Spinal cord (tissue), 10 donors: ENCODE results near the gene NCKAP1. TPM values are rescaled to one million over a fixed set of nuclear protein-coding genes. Genes with fewer than 3 reads are reported as not detected.
"Not testable (repeated sequence)": the region's sequence is repeated elsewhere in the genome, so short reads cannot be mapped to it uniquely, and the experiment has no call there.

ENCODE experiments used
- DNase-seq, 6 donors: peaks; one replicate each; pipeline versions ENCODE4 v3.0.0 to v3.0.0-alpha.2; 2013 to 2015; ENCODE audit warnings: low spot score in 6 of 6, low read depth in 4 of 6
- H3K27ac ChIP-seq: one replicate; pipeline ENCODE4 v1.5.1; 2013; ENCODE audit warnings: low read depth, low read length, control low read depth
- H3K27me3 ChIP-seq: one replicate; pipeline ENCODE4 v1.6.1; 2013; ENCODE audit warnings: low read length; ENCODE audit not compliant: control insufficient read depth, insufficient read depth
- H3K36me3 ChIP-seq: one replicate; pipeline ENCODE4 v1.6.1; 2013; ENCODE audit warnings: low read length; ENCODE audit not compliant: control insufficient read depth, insufficient read depth
- H3K4me1 ChIP-seq: one replicate; pipeline ENCODE4 v1.6.1; 2013; ENCODE audit warnings: low read length; ENCODE audit not compliant: control insufficient read depth, insufficient read depth
- H3K4me3 ChIP-seq: one replicate; pipeline ENCODE4 v1.5.1; 2013; ENCODE audit warnings: low read depth, low read length, control low read depth
- H3K9me3 ChIP-seq: one replicate; pipeline ENCODE4 v1.6.1; 2013; ENCODE audit warnings: low read length; ENCODE audit not compliant: control insufficient read depth, insufficient read depth
- WGBS: methylation state at CpG from one replicate; pipeline ENCODE4 v1.1.5; 2013; ENCODE audit warnings: missing lambda C conversion rate; ENCODE audit not compliant: insufficient coverage; 5-methylcytosine and 5-hydroxymethylcytosine counted together
- polyA plus RNA-seq, 2 donors: library from polyadenylated mRNA; unstranded; fragments of 120-200 nt; gene quantifications; one replicate each; pipeline ENCODE4 v1.2.1, GENCODE V29; 2013; ENCODE audit not compliant: insufficient read length in 2 of 2
- total RNA-seq, 2 donors: library from RNA; depleted of rRNA in 1 of 2; stranded (reverse); fragments of 120-200 nt in 1 of 2; fragments of >200 nt in 1 of 2; gene quantifications; one replicate each; pipeline versions ENCODE4 v1.2.3 to v1.2.4, GENCODE V29; 2013 to 2014
- donor health status: healthy.

Gene NCKAP1
- total and polyA plus RNA-seq, 4 donors = 136 to 245 (median 150) TPM

- H3K27ac ChIP-seq = no peak overlapping the region
- no peaks in the 10 kb centered on the region for H3K9me3 ChIP-seq
- H3K36me3 ChIP-seq = no peaks in the 10 kb centered on the region
- DNase-seq = no peak
- H3K27me3 ChIP-seq = no peaks in the 10 kb centered on the region
- no peak overlapping the region for H3K4me3 ChIP-seq
- H3K4me1 ChIP-seq = no peaks in the 10 kb centered on the region
Observed at GRCh38 chr2:183028108-183028507, 10.1 kb downstream of the NCKAP1 start.

DNA sequence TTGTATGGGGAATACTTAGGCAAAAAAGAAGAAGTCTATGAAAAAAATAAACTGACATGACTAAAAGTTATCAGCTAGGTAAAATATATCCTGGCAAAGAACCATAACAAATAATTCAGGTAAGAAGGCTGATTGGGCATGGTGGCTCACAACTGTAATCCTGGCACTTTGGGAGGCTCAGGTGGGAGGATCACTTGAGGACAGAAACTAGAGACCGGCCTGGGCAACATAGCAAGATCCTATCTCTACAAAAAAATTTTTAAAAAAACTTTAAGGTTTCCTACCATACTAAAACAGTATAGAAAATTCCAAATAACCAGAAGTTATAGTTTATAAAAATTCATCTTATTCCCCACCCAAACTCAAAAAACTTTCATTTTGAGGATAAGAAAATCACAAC is 10.8 kb downstream of the NCKAP1 start:
- Histone ChIP-seq H3K4me1 (no peaks in the 10 kb centered on the region), H3K9me3 (no peaks in the 10 kb centered on the region), H3K27ac (no peak overlapping the region), H3K36me3 (no peaks in the 10 kb centered on the region), H3K4me3 (no peak overlapping the region), H3K27me3 (no peaks in the 10 kb centered on the region)
- WGBS = no CpG with 5 or more reads among the region's 1 CpG
- no peak for DNase-seq

DNA sequence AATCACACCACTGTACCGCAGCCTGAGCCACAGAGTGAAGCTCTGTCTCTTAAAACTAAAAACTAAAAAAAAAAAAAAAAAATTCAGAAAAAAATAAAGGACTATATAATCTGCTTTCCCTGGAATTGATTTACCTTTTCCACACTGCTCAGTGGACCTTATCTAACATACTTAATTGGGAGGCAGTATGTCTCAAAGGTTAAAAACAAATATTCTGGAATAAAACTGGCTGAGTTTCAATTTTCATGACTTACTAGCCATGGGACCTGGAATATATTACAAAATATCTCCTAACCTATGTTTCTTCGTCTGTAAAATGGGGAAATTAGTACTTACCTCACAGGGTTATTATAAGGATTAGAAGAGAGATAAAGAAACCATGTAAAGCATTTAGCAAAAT is 11.8 kb downstream of the NCKAP1 start:
- Histone ChIP-seq H3K9me3 (no peaks in the 10 kb centered on the region), H3K4me1 (no peaks in the 10 kb centered on the region), H3K27me3 (no peaks in the 10 kb centered on the region), H3K4me3 (no peak overlapping the region), H3K36me3 (no peaks in the 10 kb centered on the region), H3K27ac (no peak overlapping the region)
- no peak for DNase-seq
- no CpG with 5 or more reads among the region's 2 CpGs for WGBS

GRCh38 chr2:183025993-183026392 is 12.3 kb downstream of the NCKAP1 start:
- H3K9me3 ChIP-seq = no peaks in the 10 kb centered on the region
- no CpG with 5 or more reads among the region's 3 CpGs for WGBS

DNA sequence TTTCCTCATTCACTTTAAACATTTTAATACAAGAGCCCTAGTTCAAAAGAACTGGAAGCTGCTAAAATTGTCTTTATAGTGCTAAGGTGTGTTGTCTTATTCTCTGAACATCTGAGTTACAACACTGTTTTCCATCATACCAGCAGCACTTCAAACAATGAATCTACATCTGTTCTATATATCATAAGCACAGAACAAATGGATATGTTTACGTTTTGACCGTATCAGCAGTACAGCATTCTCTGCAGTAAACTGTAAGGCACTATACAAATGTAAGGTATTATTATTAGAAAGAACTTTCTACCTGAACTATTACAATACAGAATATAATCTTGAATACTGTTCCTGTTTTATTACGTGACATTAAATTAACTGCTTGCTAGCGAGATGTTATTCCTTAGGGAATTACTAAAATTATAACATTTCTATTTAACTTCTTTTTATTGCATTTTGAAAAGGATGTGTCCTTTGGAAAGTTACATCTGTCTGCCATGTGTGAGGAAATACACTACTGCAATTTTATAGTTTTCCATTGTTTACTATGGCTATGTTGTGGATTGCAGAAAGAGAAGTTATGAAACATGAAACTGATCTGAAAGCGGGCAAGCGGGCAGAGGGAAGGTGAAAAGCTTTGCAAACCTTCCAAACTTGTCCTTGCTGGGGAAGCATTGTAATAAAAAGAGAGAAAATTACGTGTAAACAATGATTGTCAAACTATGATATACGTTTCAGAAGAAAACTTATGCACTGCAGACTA is 13.7 kb downstream of the NCKAP1 start:
- DNase-seq = no peak
- 100% methylated on average over 2 of the region's 8 CpGs for WGBS
- Histone ChIP-seq H3K36me3 (no peaks in the 10 kb centered on the region), H3K9me3 (no peaks in the 10 kb centered on the region), H3K4me3 (no peak overlapping the region), H3K4me1 (no peaks in the 10 kb centered on the region), H3K27ac (no peak overlapping the region), H3K27me3 (no peaks in the 10 kb centered on the region)

More at GRCh38 chr2:183025993-183026392, 12.3 kb downstream of the NCKAP1 start:
- Histone ChIP-seq H3K36me3 (no peaks in the 10 kb centered on the region), H3K27ac (no peak overlapping the region), H3K27me3 (no peaks in the 10 kb centered on the region), H3K4me1 (no peaks in the 10 kb centered on the region), H3K4me3 (no peak overlapping the region)
- DNase-seq = no peak

- whole genome bisulfite sequencing = no CpG with 5 or more reads among the region's 3 CpGs
- Histone ChIP-seq H3K27me3 (no peaks in the 10 kb centered on the region), H3K4me1 (no peaks in the 10 kb centered on the region), H3K9me3 (no peaks in the 10 kb centered on the region), H3K4me3 (no peak overlapping the region), H3K27ac (no peak overlapping the region), H3K36me3 (no peaks in the 10 kb centered on the region)
- no peak for DNase-seq
Observed at GRCh38 chr2:183022711-183023110, 15.5 kb downstream of the NCKAP1 start.

DNA sequence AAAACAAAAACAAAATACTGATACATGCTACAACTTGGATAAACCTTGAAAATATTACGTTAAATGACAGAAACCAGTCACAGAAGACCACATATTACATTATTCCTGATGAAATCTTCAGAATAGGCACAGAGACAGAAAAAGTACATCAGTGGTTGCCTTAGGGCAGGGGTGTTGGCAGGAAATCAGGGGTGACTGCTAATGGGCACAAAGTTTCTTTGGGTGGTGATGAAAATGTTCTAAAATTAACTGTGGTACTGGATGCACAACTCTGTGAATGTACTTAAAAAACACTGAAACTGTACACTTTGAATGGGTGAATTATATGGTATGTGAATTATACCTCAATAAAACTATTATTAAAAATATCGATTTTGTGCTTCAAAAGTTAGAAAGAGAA is 16.6 kb downstream of the NCKAP1 start:
- H3K9me3 ChIP-seq = no peaks in the 10 kb centered on the region
- H3K27ac ChIP-seq = no peak overlapping the region
- H3K4me1 ChIP-seq = no peaks in the 10 kb centered on the region
- no peak overlapping the region for H3K4me3 ChIP-seq
- H3K27me3 ChIP-seq = no peaks in the 10 kb centered on the region
- no peaks in the 10 kb centered on the region for H3K36me3 ChIP-seq
- no peak for DNase-seq
- WGBS = no CpG with 5 or more reads among the region's 2 CpGs

DNA sequence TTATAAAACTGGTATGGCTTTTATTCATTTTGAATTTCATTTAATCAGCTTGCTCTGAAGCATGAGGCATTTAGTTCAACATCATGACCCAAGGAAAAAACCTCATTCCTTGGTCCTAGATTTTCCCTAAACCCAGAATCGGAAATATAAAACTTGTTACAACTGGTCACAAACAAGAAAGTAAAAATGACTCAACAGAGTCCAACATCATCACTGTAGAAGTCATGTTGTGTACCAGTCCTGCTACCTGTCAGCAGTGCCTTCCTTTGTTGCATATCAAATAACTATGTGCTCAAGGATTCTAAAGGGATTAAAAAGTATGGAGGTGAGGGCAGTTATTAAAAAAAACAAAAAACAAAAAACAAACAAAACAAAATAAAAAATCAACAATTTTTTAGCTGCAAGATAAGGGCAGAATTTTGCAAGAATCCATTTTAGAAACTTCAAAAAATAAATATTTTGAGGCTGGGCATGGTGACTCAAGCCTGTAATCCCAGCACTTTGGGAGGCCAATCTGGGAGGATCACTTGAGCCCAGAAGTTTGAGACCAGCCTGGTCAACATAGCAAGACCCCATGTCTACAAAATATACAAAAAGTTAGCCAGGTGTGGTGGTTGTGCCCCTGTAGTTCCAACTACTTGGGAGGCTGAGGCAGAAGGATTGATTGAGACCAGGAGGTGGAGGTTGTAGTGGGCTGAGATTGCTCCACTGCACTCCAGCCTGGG is 18.4 kb downstream of the NCKAP1 start:
- no peaks in the 10 kb centered on the region for H3K27me3 ChIP-seq
- no peaks in the 10 kb centered on the region for H3K4me1 ChIP-seq
- no peak overlapping the region for H3K4me3 ChIP-seq
- no peak for DNase-seq
- no peak overlapping the region for H3K27ac ChIP-seq
- H3K9me3 ChIP-seq = no peaks in the 10 kb centered on the region
- no CpG with 5 or more reads among the region's 1 CpG for WGBS
- no peaks in the 10 kb centered on the region for H3K36me3 ChIP-seq

- not testable (repeated sequence) for H3K4me1 ChIP-seq, H3K4me3 ChIP-seq
Observed at GRCh38 chr2:183017845-183018244, 20.4 kb downstream of the NCKAP1 start.

GRCh38 chr2:183014005-183014404 is 24.3 kb downstream of the NCKAP1 start:
- H3K36me3 ChIP-seq = no peaks in the 10 kb centered on the region
- WGBS = no CpG with 5 or more reads among the region's 2 CpGs
- H3K27me3 ChIP-seq = no peaks in the 10 kb centered on the region
- DNase-seq = no peak
- no peak overlapping the region for H3K4me3 ChIP-seq
- no peaks in the 10 kb centered on the region for H3K9me3 ChIP-seq
- H3K4me1 ChIP-seq = no peaks in the 10 kb centered on the region
- no peak overlapping the region for H3K27ac ChIP-seq

More at GRCh38 chr2:183017845-183018244, 20.4 kb downstream of the NCKAP1 start:
- not testable (repeated sequence) for DNase-seq, H3K36me3 ChIP-seq, H3K27ac ChIP-seq, H3K9me3 ChIP-seq, H3K27me3 ChIP-seq
- 96% methylated on average over 7 of the region's 11 CpGs for WGBS
